GM21390 (cell line): ENCODE data around the gene CCNB2.
"Not testable (repeated sequence)": the region's sequence is repeated elsewhere in the genome, so short reads cannot be mapped to it uniquely, and the experiment has no call there.

Experiments
- ATAC-seq: cut with Tn5 transposase; IDR thresholded peaks from one replicate; pipeline ENCODE4 v1.9.1; 2021; ENCODE audit not compliant: unreplicated experiment

The CCNB2 gene

GRCh38 chr15:59131969-59132562 lies 27.1 kb downstream of the CCNB2 start:
- no peak for ATAC-seq

DNA sequence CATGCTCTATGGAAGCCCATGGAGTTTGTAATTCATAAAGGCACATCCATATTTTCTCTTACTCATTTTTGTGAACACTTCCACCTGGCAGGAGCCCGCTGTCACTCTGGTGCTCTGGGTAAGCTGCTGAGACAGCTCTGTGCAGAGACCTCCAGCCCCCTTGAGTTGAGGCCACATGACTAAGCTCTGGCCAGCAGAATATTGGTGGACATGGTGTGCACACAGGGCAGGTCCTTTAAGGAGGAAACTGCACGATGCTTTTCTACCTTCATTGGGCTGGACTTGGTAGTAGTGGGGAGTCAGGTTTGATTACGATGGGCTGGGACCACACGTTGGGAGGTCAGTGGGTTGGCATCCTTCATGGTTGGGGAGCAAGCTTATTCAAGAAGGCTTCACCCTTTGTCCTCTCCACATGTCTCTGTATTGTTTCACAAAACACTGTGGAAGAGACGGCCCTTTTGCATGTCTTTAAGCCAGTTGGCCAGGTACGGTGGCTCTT lies 29.0 kb downstream of the CCNB2 start:
- no peak for ATAC-seq

DNA sequence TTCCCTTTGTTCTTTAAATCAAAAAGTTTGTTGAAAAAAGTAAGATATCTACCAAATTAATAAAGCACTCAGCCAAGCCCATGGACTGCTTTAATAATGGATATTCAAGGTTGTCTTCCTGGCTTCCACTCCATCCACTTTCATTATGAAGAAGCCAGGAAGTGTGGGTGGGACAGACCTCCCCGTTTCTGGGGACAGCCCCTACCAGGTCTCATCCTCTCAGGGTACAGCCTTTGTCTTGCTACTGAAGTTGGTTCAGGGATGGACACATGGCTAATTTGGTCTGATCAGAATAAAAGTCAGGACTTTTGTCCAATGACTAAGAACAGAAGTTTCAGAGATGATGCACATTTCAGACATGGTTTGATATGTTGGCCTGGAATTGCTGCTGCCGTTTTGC lies 32.6 kb downstream of the CCNB2 start:
- no peak for ATAC-seq

DNA sequence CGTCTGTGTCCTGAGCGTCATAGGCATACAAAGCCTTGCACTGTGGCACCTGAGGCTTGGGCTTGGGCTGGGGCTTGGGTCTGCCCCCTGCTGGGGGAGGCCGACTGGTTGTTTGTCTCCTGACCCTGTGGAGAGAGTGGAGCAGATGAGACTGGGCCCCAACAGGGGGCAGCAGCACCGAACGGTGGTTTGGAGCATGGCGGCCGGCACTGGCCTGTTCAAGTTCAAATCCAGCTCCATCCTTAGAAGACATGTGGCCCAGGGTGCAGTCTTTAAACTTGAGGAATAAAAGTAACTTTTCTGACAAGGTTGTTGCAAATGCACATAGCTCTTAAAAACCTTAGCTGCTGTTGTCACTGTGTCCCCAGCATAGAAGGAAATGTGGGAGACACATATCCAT lies 33.3 kb downstream of the CCNB2 start:
- peak; percentile 64 for ATAC-seq

DNA sequence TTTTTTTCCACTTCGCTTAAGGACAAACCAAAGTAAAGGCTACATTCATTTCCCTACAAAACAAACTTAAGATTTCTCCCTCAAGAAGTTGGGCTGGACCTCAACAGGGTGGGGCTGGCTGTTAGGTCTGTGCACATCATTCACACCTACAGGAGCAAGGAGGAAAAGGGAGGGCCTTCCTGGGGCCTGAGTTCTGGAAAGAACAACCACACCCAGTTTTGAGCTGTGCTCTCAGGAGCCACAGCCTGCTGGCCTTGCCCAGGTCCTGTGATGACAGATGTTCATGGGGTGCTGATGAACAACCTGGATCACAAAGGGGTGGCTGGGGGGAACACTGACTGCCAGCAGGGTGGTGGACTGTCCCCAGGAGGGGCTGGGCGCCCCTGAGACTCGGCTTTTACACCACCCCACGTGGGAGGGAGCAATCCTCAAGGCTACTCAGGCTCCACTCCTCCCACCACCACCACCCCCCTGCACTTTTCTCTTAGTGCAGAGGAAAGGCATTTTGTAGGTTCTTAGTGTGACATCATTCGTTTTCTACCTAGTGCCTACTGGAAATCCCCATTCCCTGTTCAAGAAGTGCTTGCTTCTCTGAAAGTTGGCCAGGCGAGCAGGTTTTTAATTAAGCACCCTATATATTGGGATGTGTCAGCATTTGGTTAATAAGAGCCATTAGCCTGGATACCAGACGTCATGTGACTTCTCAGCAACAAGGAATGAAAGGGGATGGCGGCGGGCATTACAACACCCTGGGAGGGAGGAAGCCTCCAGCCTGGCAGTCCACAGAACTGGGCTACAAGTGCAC lies 35.7 kb downstream of the CCNB2 start:
- ATAC-seq, result no peak

DNA sequence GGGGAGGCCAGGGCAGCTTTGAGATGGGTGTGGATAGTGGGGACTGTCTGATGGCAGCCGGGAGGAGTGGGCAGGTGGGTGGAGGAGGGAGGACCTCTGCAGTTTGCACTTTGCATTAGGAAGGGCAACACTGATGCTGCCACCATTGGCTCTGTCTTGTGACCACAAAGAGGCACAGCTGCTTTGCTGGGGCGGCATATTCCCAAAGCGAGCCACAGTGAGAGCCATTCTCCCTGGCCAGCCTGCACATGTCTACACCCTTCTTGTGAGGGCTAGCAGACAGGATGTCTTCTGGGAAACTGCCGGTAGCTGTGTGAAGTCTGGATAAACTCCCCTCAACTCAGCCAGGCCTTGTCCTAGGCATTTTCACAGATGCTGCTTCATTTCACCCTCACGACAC lies 38.3 kb downstream of the CCNB2 start:
- no peak for ATAC-seq

GRCh38 chr15:59144594-59144993 lies 39.6 kb downstream of the CCNB2 start:
- ATAC-seq, result not testable (repeated sequence)

GRCh38 chr15:59147666-59148065 lies 42.7 kb downstream of the CCNB2 start:
- ATAC-seq, result no peak

DNA sequence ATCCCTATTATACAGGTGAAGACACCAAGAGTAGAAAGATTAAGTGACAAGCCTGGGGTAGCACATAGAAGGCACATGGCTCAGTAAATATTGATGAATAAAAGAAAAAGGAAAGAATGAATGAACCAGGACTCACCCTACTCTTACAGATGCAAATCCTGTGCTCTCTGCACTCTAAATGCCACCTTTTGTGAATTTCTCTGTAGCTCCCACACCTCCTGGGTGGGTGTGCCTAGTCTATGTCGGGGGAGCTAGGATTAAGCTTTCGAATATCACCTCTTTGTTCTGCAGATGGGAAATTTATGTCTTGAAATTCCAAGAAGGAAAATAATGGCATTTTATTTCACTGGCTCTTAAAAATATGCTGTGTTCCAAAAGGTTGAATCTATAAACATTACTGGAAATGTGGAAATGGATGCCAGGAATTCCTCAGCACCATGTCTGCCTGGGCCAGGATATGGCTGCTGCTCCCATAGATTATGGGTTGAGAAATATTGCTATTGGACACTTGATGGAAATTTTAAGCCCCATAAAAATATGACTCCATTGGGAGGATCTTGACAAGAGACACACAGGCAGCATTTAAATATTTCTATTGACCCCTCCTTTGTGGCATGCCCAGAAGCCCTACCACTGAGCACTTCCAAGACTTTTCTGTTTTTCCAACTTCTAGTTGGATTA lies 43.3 kb downstream of the CCNB2 start:
- no peak for ATAC-seq

DNA sequence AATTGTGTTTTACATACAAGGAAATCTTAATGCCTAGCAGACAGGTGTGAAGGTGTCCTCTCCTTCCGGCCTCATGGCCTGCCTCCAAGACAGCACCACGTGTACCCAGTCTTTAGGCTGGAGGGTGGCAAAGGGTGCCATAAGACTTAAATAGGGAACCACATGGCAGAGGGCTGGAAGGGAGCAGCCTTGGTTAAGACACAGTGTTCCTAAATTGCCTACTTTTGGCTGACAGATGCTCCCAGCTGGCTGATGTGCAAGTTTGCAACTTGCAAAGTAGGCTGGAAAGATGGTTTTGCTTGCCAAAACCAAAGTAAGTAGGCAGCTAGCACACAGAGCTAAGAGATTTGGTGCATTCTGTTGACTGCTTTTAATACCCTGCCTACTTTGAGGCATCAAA lies 45.2 kb downstream of the CCNB2 start:
- ATAC-seq, result no peak

GRCh38 chr15:59152694-59153450 lies 47.9 kb downstream of the CCNB2 start:
- no peak for ATAC-seq

DNA sequence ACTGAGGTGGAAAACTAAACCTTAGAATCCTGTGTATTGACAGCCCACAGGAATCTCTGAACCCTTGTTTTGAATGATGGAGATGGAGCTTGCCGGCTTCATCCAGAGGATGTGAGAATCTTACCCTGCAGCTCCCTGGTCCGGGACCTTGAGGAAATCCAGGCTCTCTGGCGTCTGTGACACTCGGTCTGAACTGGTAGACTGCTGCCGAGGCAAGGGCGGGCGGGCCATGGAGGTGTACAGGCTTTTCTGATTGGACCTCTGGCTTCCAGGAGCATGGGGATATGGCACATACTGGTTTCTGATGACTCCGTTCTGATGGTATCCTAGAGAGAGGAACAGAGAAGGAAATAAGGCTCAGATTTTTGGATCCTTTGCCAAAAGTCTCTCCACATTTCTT lies 48.5 kb downstream of the CCNB2 start:
- ATAC-seq, result no peak

GRCh38 chr15:59154243-59154642 lies 49.3 kb downstream of the CCNB2 start:
- no peak for ATAC-seq

DNA sequence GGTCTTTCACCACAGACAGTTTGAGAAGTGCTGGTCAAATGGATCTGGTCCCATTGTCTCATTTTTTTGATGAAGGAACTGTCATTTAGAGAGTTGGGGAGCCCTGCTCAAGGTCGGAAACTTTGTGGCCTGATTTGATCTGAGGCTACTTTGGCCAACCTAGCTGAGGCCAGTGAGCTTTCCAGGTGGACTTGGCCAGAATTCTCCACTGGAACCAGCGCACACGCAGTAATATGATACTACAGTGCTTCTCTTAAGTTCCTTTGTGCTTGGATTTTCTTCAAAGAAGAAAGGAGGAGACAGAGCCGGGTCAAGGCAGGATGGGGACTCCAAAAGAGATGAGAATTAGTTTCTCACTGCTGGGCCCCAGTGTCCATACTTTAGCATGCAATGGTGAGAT lies 50.5 kb downstream of the CCNB2 start:
- no peak for ATAC-seq

DNA sequence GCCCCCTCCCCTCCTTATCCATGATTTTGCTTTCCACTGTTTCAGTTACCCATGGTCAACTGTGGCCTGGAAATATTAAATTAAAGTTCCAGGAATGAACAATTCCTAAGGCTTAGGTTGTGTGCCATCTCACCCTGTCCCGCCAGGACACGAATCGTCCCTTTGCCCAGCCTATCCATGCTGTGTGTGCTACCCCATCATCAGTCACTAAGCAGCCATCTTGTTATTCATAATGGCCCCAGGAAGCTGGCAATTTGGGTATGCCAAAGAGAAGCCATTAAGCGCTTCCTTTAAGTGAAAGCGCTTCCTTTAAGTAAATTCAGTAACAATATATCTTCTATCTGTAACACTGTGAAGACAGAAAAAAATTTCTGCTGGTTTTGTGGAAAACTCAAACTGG lies 52.5 kb downstream of the CCNB2 start:
- ATAC-seq, result no peak

GRCh38 chr15:59157840-59158700 lies 53.1 kb downstream of the CCNB2 start:
- ATAC-seq, result no peak

DNA sequence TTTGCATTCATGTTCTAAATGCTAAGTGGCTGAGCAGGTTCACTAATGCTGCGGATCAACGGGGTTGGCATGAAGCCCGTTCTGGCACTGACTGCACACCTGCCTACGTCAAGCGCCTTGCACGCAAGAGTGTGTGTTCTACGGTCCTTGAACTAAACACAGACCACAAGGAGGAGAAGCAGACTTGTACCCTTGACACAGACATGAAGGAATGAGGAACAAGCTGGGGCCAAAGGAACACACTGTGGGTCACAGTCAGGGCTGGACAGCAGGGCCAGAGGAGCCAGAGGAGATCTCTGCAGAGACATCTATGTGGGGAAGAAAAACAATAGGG lies 53.7 kb downstream of the CCNB2 start:
- ATAC-seq, result no peak

- no peak for ATAC-seq
Observed at GRCh38 chr15:59159210-59159609, 54.3 kb downstream of the CCNB2 start.

DNA sequence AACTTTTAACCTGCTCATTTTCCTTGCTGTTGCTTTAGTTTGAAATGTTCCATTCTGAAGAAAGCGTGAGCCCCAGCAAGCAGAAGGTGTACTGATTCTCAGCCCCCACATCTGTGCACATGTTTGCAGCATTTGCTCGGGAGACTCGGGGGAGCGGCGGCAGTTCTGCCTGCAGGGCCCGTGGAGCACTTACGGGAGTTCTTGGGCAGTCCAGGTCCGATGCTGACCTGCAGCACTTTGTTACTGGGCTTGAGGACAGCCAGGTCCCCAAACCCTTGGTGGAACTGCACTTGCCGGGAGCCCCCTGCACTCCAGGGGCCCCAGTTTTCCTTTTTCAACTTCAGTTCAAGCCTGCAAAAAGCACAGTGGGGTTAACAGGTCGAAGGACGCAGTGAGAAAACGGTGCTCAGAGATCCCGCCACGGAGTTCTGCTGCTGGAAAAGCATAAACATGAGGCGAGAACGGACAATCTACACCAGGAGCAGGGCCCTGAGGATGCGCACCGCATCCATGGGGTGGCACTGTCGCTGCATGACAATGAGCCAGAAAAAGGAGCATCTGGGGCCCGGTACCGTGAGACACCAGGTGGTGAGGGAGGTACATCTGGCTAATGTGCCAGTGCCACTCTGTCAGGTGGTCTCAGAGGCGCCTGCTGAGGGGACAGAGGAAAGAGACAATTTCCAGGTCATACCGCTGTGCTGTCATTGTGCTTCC lies 56.1 kb downstream of the CCNB2 start:
- ATAC-seq, result no peak

GRCh38 chr15:59162080-59162479 lies 57.1 kb downstream of the CCNB2 start:
- ATAC-seq, result not testable (repeated sequence)
